ENCODE data around the gene KIRREL1. TPM values are rescaled to one million over a fixed set of nuclear protein-coding genes. Genes with fewer than 3 reads are reported as not detected.

KIRREL1 gene
- total and polyA plus RNA-seq, 5 experiments from 2014 or later, result not detected

DNA sequence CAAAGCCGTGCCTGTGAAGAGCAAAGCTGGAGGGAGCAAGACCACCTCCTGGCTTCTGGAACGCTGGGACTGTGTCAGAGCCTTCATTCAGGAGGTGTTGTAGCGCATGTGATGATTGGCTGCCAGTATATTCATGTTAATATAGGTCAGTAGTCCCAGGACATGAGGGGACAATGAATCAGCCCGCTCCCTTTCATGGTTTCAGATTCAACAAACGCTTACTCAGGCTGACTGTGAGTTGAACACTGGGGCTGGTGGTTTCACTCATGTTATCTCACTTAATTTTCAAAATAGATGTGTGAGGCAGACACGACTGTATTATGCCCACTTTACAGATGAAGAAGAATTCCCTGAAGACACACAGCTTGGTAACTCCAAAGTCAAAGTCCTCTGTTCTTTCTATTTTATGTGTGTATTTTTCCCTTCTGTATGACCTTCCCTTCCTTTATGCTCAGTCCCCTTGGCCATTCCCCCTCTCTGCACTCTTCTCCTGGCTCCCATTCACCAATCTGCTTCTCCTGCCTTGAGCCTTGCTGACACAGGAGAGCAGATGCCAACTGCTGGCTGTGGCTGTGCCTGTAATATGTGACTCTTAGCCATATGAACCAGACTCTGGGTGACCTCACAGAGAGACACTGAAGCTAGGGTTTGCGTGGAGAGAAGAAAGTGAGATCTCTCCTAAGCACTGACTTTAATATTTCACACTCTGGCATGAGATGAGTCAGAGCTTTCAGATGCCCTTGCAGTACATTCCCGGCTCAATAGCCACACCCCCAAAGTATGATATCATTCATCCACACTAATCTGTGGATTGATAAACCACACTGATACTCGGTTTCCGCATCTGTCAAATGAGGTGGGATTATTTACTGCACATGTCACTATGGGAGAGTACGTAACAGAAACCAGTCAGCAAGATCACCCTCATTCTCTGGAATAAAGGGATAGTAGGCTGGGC is 31.4 kb upstream of the KIRREL1 start:
- H3K9me3 Mint-ChIP-seq, result peaks cover 0 to 3% (median 0%) of the 10 kb centered on the region in 9 donors
- H3K36me3 Mint-ChIP-seq, result no peaks in the 10 kb centered on the region
- ATAC-seq (no peak), DNase-seq (no peak)
- POLR2A ChIA-PET, result no interaction called here
- H3K4me3 Mint-ChIP-seq, result no peak overlapping the region
- H3K27me3 Mint-ChIP-seq, result peaks cover 8 to 21% (median 16%) of the 10 kb centered on the region in 5 donors
- peak overlapping the region in 1 of 10 donors; percentile 11 for H3K27ac Mint-ChIP-seq
- H3K4me1 Mint-ChIP-seq, result peaks cover 0 to 1% (median 0%) of the 10 kb centered on the region in 4 donors

DNA sequence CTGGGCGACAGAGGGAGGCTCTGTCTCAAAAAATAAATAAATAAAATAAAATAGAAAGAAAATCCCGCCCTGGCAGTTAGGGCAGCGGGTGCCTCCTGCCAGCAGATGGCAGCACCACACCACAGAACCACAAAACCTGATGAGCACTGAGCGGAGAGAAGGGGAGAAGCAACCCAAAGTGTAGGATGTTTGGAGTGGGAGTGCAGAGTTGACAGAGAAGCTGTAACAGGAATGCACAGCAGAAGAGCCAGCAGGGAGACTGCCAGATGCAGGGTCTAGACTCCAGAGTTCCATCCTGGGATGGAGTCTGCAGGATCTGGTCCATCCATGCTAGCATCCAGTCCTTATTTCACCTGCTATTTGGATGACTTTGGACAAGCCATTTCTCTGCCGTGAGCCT is 29.7 kb upstream of the KIRREL1 start:
- peak; percentile 12 to 69 (median 32) for DNase-seq
- H3K4me3 Mint-ChIP-seq, result no peak overlapping the region
- no peaks in the 10 kb centered on the region for H3K36me3 Mint-ChIP-seq
- peaks cover 0 to 3% (median 0%) of the 10 kb centered on the region in 9 donors for H3K9me3 Mint-ChIP-seq
- no peak overlapping the region for H3K27ac Mint-ChIP-seq
- peak in 1 of 2 donors; percentile 59 for ATAC-seq
- POLR2A ChIA-PET, result no interaction called here
- H3K4me1 Mint-ChIP-seq, result no peaks in the 10 kb centered on the region
- H3K27me3 Mint-ChIP-seq, result peaks cover 8 to 25% (median 16%) of the 10 kb centered on the region in 5 donors

DNA sequence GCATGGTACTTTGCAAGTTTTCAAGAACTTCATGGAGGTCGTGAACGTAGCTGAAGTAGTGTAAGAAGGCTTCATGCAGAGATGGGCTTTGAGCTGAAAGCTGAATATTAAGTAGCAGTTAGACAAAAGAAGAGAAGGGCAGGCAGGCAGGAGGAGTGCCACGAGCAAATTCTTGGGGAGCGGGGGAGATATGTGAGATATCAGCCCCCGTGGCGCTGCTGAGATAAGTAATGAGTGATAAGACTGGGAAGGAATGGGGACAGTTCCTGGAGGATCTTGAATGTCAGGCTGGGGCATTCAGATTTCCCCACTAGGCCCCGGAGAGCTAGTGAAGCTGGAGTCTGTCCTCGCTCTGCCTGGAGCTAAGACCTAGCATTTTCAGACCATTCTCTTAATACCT is 27.9 kb upstream of the KIRREL1 start:
- POLR2A ChIA-PET, result no interaction called here
- H3K27ac Mint-ChIP-seq, result peak overlapping the region in 2 of 10 donors; percentile 2 to 31

DNA sequence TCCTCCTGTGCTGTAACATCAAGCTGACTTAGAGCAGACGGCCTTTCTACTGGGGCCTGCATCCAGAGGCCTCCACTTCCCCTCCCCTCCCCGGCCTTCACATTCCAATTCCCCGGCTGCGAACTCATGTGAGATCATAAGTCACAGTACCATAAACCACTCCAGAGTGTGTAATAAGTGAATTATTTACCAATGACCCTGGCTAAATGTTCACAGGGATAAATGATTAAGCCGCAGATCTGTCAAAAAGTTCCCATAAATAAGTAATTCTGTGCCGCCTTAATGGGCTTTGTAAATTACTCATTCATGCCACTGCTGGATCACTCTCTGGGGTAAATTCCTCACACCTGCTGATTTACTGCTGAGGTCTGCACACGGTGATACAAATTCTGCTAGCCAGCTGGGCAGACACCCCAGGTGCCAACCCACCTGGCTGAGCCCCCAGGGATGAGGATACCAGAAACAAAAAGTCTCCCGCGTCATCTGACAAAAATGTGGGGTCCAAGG is 27.4 kb upstream of the KIRREL1 start:
- no peak overlapping the region for H3K4me3 Mint-ChIP-seq
- H3K27me3 Mint-ChIP-seq, result peaks cover 7 to 32% (median 10%) of the 10 kb centered on the region in 5 donors
- peaks cover 0 to 3% (median 0%) of the 10 kb centered on the region in 9 donors for H3K9me3 Mint-ChIP-seq
- H3K4me1 Mint-ChIP-seq, result no peaks in the 10 kb centered on the region
- no peak for DNase-seq
- ATAC-seq, result no peak
- no peak overlapping the region for H3K27ac Mint-ChIP-seq
- H3K36me3 Mint-ChIP-seq, result no peaks in the 10 kb centered on the region
- POLR2A ChIA-PET, result no interaction called here

More for the DNA sequence above, 27.9 kb upstream of the KIRREL1 start:
- Mint-ChIP-seq H3K4me3 (no peak overlapping the region), H3K36me3 (no peaks in the 10 kb centered on the region), H3K9me3 (peaks cover 0 to 3% (median 0%) of the 10 kb centered on the region in 9 donors), H3K27me3 (peaks cover 7 to 32% (median 10%) of the 10 kb centered on the region in 5 donors), H3K4me1 (no peaks in the 10 kb centered on the region)
- DNase-seq (no peak), ATAC-seq (no peak)

DNA sequence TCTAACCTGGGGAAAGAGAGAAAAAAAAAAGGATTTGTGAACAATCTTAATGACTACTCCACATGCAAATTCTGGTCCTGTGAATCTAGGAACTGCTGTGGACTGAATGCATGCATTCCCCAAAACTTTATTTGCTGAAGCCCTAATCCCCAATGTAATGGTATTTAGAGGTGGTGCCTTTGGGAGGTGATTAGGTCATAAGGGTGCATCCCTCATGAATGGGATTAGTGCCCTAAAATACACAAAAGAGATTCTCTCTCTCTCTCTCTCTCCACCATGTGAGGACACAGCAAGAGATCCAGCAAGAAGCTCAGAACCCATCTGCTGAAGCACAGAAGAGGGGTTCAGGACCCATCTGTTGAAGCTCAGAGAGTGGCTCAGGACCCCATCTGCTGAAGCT is 26.2 kb upstream of the KIRREL1 start:
- ATAC-seq (no peak), DNase-seq (no peak)
- Mint-ChIP-seq H3K4me1 (no peaks in the 10 kb centered on the region), H3K9me3 (peaks cover 0 to 4% (median 0%) of the 10 kb centered on the region in 9 donors), H3K27ac (peak overlapping the region in 1 of 10 donors; percentile 6), H3K36me3 (no peaks in the 10 kb centered on the region), H3K27me3 (peaks cover 4 to 26% (median 8%) of the 10 kb centered on the region in 5 donors), H3K4me3 (no peak overlapping the region)
- POLR2A ChIA-PET, result no interaction called here

DNA sequence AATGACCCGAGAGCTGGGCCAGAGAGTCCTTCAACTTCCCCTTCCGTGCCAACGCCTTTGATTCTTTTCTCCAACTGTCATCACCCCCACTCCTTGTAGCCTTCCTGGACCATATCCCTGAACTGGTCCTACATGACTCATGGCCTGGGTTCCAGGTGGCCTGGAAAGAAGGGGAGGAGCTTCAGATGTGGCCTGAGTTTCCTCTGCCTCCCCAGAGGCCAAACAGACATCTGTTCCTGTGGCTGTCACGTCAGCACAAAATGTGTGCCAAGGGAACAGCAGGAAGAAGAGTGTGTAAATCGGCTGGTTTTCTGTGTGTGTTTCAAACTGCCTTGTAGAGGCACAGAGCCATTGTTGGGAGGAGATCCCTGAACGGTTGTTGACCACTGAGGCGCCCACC is 24.9 kb upstream of the KIRREL1 start:
- ATAC-seq, result no peak
- no peak for DNase-seq
- H3K4me1 Mint-ChIP-seq, result no peaks in the 10 kb centered on the region
- no peak overlapping the region for H3K27ac Mint-ChIP-seq
- POLR2A ChIA-PET, result no interaction called here
- H3K27me3 Mint-ChIP-seq, result peaks cover 1 to 16% (median 3%) of the 10 kb centered on the region in 5 donors
- no peaks in the 10 kb centered on the region for H3K36me3 Mint-ChIP-seq
- H3K9me3 Mint-ChIP-seq, result peaks cover 0 to 7% (median 0%) of the 10 kb centered on the region in 9 donors
- H3K4me3 Mint-ChIP-seq, result no peak overlapping the region

DNA sequence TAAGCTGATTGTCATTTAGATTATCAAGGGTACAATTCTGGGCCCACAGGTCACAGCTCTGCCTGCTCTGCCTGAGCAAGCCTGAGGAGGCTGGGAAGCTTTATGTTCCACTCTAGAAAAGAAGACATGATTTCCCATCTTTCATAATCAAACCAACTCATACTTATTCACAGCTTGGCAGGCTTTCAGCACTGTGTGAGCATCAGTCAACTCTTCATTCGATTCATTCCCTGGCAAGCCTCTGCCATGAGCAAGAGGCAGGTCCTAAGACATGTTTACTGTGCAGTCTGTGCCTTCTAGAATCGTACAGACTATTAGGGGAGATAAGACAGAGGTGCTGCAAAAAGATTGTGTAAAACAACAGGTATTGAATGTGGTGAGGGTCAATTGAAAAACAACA is 24.5 kb upstream of the KIRREL1 start:
- POLR2A ChIA-PET, result no interaction called here
- Mint-ChIP-seq H3K36me3 (no peaks in the 10 kb centered on the region), H3K4me1 (no peaks in the 10 kb centered on the region), H3K4me3 (no peak overlapping the region), H3K27ac (no peak overlapping the region), H3K27me3 (peaks cover 2 to 16% (median 3%) of the 10 kb centered on the region in 5 donors), H3K9me3 (peaks cover 0 to 7% (median 0%) of the 10 kb centered on the region in 9 donors)
- ATAC-seq (no peak), DNase-seq (no peak)

DNA sequence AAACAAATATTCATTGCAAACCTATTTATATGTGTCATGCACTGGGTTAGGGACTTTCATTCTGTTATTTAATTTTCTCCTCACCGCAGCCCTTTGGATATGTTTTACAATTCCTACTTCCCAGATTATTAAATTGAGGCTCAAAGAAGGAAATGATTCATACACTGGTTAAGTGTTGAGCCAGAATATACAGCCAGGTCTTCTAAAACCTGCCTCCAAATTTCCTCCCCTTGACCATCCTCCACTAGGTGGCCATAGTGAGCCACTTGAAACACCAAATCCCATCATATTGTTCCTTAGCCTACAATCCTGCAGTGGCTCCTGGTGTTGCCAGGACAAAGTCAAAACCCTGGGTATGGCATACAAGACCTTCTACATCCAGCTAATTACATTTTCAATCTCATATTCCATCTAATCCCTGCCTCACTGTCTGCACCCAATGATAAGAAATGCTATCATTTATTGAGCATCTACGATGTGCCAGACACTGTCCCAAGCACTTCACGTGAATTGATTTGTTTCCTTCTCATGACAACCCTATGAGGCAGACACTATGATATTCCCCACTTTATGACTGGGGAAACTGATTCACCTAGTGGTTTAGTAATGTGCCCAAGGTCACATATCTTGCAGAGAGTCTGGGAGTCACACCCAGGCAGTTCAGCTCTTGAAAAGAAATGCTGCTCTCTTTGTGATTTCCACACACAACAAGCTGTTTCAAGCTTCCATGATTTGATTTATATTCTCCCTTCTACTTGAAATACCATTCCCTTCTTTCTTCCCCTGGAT is 23.6 kb upstream of the KIRREL1 start:
- Mint-ChIP-seq H3K27ac (no peak overlapping the region), H3K9me3 (peaks cover 0 to 7% (median 0%) of the 10 kb centered on the region in 9 donors), H3K4me1 (no peaks in the 10 kb centered on the region), H3K36me3 (no peaks in the 10 kb centered on the region), H3K27me3 (peaks cover 5 to 16% (median 5%) of the 10 kb centered on the region in 5 donors), H3K4me3 (no peak overlapping the region)
- POLR2A ChIA-PET, result no interaction called here
- ATAC-seq, result no peak
- no peak for DNase-seq

DNA sequence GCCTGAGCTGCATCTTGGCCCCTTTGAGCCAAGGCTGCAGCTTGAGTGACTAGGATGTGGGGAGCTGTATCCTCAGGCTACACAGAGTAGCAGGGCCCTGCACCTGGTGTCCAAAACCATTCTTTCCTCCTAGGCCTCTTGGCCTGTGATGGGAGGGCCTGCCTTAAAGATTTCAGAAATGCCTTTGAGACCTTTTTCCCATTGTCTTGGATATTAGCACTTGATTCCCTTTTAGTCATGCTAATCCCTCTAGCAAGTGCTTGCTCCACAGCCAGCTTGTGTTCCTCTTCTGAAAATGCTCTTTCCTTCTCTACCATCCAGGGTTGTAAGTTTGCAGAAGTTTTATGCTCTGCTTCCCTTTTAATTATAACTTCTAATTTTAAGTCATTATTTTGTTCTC is 21.7 kb upstream of the KIRREL1 start:
- POLR2A ChIA-PET, result no interaction called here
- peaks cover 7 to 21% (median 11%) of the 10 kb centered on the region in 5 donors for H3K27me3 Mint-ChIP-seq
- no peak overlapping the region for H3K27ac Mint-ChIP-seq
- no peak for DNase-seq
- no peak for ATAC-seq
- H3K4me1 Mint-ChIP-seq, result no peaks in the 10 kb centered on the region
- H3K4me3 Mint-ChIP-seq, result no peak overlapping the region
- peaks cover 0 to 7% (median 0%) of the 10 kb centered on the region in 9 donors for H3K9me3 Mint-ChIP-seq
- H3K36me3 Mint-ChIP-seq, result no peaks in the 10 kb centered on the region

DNA sequence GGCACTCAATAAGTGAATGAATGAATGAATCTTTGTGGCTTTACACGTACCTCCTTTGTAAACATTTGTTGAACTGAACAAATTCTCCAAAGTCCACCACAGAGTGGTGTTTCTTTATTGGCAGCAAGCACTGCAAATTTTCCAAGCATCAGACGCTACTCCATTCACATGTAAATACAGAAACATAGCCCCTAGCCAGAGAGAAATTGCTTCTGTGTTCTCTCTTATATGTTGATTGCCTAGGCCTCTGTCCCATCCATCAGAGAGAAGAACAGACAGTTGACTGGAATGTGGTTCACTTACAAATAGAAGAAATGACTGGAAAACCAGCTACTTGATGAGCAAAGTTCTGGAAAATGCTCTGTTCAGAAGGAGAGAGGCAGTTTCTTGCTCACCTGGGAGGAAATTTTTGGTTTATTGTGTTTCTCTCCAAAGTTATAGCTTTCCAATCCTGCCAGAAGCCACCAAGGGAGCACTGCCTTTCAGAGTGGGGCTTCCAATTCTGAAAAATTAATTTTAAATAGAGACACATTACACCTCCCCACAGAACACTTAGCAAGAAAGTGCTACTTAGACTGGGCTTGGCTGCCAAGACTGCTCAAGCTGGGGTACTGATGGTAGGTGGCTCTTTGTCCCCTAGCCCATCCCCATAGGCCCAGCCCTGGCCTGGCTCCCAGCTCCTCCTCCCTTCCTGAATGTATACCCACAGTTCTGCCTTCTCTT is 18.1 kb upstream of the KIRREL1 start:
- DNase-seq (no peak), ATAC-seq (no peak)
- no peaks in the 10 kb centered on the region for H3K36me3 Mint-ChIP-seq
- POLR2A ChIA-PET, result no interaction called here
- no peak overlapping the region for H3K4me3 Mint-ChIP-seq
- peaks cover 0 to 7% (median 0%) of the 10 kb centered on the region in 9 donors for H3K9me3 Mint-ChIP-seq
- H3K4me1 Mint-ChIP-seq, result peaks cover 0 to 2% (median 0%) of the 10 kb centered on the region in 4 donors
- H3K27ac Mint-ChIP-seq, result no peak overlapping the region
- H3K27me3 Mint-ChIP-seq, result peaks cover 15 to 31% (median 19%) of the 10 kb centered on the region in 5 donors

DNA sequence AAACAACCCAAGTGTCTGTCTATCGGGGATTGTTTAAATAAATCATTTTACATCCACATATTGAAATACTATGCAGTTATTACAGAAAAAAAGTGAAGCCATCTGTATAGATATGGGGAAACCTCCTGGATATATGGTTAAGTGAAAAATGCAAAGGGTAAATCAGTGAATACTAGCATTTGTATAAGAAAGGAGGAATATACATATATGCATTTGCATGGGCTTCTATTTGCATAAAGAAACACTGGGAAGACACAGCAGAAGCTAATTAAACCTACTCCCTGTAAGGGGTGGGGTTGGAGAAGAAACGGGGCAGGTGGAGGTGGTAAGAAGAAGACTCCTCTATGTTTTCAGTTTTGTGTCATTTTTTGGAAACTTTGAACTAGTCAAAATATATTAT is 16.6 kb upstream of the KIRREL1 start:
- POLR2A ChIA-PET, result interaction anchor here (0.5 kb wide), 1 partner anchor 23 kb away, joined by 3 read pairs; no protein-coding TSS in a partner anchor
- ATAC-seq (no peak), DNase-seq (no peak)
- Mint-ChIP-seq H3K9me3 (peaks cover 0 to 6% (median 0%) of the 10 kb centered on the region in 9 donors), H3K27ac (no peak overlapping the region), H3K4me3 (no peak overlapping the region), H3K27me3 (peaks cover 15 to 34% (median 19%) of the 10 kb centered on the region in 5 donors), H3K4me1 (peaks cover 0 to 3% (median 0%) of the 10 kb centered on the region in 4 donors), H3K36me3 (no peaks in the 10 kb centered on the region)

All from naive thymus-derived CD8-positive, alpha-beta T cell (primary cell).